HT-29 (cell line): ENCODE measurements around the gene MRPL40. TPM values are rescaled to one million over a fixed set of nuclear protein-coding genes. Genes with fewer than 3 reads are reported as not detected.
A peak's percentile ranks its signal among the peaks of the same experiment; 100 is the strongest.
"Not testable (repeated sequence)": the region's sequence is repeated elsewhere in the genome, so short reads cannot be mapped to it uniquely, and the experiment has no call there.

Source experiments
- DNase-seq: peaks from one replicate; pipeline ENCODE4 v3.0.0-alpha.2; 2015; ENCODE audit warnings: low spot score
- total RNA-seq: library from RNA; depleted of rRNA; stranded (reverse); fragments of >200 nt; shearing (Covaris generic); gene quantifications from 2 replicates; pipeline ENCODE4 v1.2.3, GENCODE V29; 2014

MRPL40 gene
- total RNA-seq, 1 experiment from 2014 or later, result 67.8 TPM

GRCh38 chr22:19440411-19441195, 8.3 kb downstream of the MRPL40 start:
- no peak for DNase-seq

GRCh38 chr22:19442166-19442565, 9.8 kb downstream of the MRPL40 start:
- DNase-seq, result no peak

GRCh38 chr22:19443544-19444211, 11.3 kb downstream of the MRPL40 start:
- DNase-seq, result no peak

- not testable (repeated sequence) for DNase-seq
Observed at GRCh38 chr22:19445279-19445982, 13.1 kb downstream of the MRPL40 start.

- no peak for DNase-seq
Observed at GRCh38 chr22:19446603-19447329, 14.4 kb downstream of the MRPL40 start.

- peak; percentile 94 for DNase-seq
Observed at GRCh38 chr22:19447330-19448075, 15.2 kb downstream of the MRPL40 start, which contains the start of gene C22orf39. Gene C22orf39, minus strand, starts transcription at chr22:19447711. Its CDS starts 23 bp downstream, at chr22:19447688.

- peak; percentile 70 for DNase-seq
Observed at GRCh38 chr22:19448076-19448607, 15.8 kb downstream of the MRPL40 start.

GRCh38 chr22:19448739-19449421, 16.5 kb downstream of the MRPL40 start:
- DNase-seq, result no peak

GRCh38 chr22:19449422-19449767, 17.1 kb downstream of the MRPL40 start:
- DNase-seq, result no peak

GRCh38 chr22:19450363-19451175, 18.2 kb downstream of the MRPL40 start:
- no peak for DNase-seq

- no peak for DNase-seq
Observed at GRCh38 chr22:19451570-19451969, 19.2 kb downstream of the MRPL40 start.

- DNase-seq, result no peak
Observed at GRCh38 chr22:19453718-19454117, 21.4 kb downstream of the MRPL40 start.

- DNase-seq, result no peak
Observed at GRCh38 chr22:19454156-19454555, 21.8 kb downstream of the MRPL40 start.

GRCh38 chr22:19455033-19455432, 22.7 kb downstream of the MRPL40 start:
- DNase-seq, result no peak

GRCh38 chr22:19455585-19456370, 23.4 kb downstream of the MRPL40 start:
- DNase-seq, result no peak

GRCh38 chr22:19456541-19456940, 24.2 kb downstream of the MRPL40 start:
- DNase-seq, result no peak

- no peak for DNase-seq
Observed at GRCh38 chr22:19457828-19458428, 25.6 kb downstream of the MRPL40 start.

GRCh38 chr22:19460036-19460435, 27.7 kb downstream of the MRPL40 start:
- DNase-seq, result no peak
